Fibroblast of lung (primary cell): Measurements from ENCODE around the gene ISOC2. TPM values are rescaled to one million over a fixed set of nuclear protein-coding genes. Genes with fewer than 3 reads are reported as not detected.

Experiments used
- DNase-seq, 2 donors: peaks; one replicate each; pipeline versions ENCODE4 v3.0.0 to v3.0.0-alpha.2; 2010; ENCODE audit warnings: low read depth in 2 of 2
- H2AFZ ChIP-seq: 2 replicates; pipeline ENCODE4 v1.5.1; 2012; ENCODE audit warnings: low read length, control low read depth, inconsistent platforms
- H3K27ac ChIP-seq: 2 replicates; pipeline ENCODE4 v1.5.1; 2011; ENCODE audit warnings: low read length, control low read depth; ENCODE audit not compliant: insufficient read depth
- H3K27me3 ChIP-seq: 2 replicates; pipeline ENCODE4 v1.5.1; 2011; ENCODE audit warnings: mild to moderate bottlenecking, low read length; ENCODE audit not compliant: control insufficient read depth, insufficient read depth
- H3K36me3 ChIP-seq: 2 replicates; pipeline ENCODE4 v1.5.1; 2011; ENCODE audit warnings: low read length; ENCODE audit not compliant: control insufficient read depth, insufficient read depth
- H3K4me1 ChIP-seq: 2 replicates; pipeline ENCODE4 v1.5.1; 2011; ENCODE audit warnings: low read length; ENCODE audit not compliant: control insufficient read depth, insufficient read depth; ENCODE audit errors: extremely low read depth
- H3K4me2 ChIP-seq: 2 replicates; pipeline ENCODE4 v1.5.1; 2011; ENCODE audit warnings: low read length, control low read depth; ENCODE audit not compliant: insufficient read depth; ENCODE audit errors: extremely low read depth
- H3K4me3 ChIP-seq, 4 experiments: fragments of 200-600 bp in 1 of 4; sonication (generic) in 1 of 4; replicated peaks in 1 of 4; 2 replicates each; pipeline ENCODE4 v1.5.1; 2011 to 2016; ENCODE audit warnings: low read length in 4 of 4, low read depth in 3 of 4, mild to moderate bottlenecking in 3 of 4, control low read depth in 2 of 4, inconsistent platforms in 1 of 4, mixed read lengths in 1 of 4; ENCODE audit not compliant: insufficient read depth in 1 of 4; ENCODE audit errors: control extremely low read depth in 1 of 4
- H3K79me2 ChIP-seq: 2 replicates; pipeline ENCODE4 v1.5.1; 2012; ENCODE audit warnings: mild to moderate bottlenecking, low read length, inconsistent platforms; ENCODE audit not compliant: control insufficient read depth, insufficient read depth
- H3K9ac ChIP-seq: 2 replicates; pipeline ENCODE4 v1.5.1; 2011; ENCODE audit warnings: mild to moderate bottlenecking, low read length, control low read depth; ENCODE audit not compliant: insufficient read depth
- H3K9me3 ChIP-seq: 2 replicates; pipeline ENCODE4 v1.5.1; 2012; ENCODE audit warnings: low read depth, low read length; ENCODE audit not compliant: control insufficient read depth, insufficient read depth
- H4K20me1 ChIP-seq: 2 replicates; pipeline ENCODE4 v1.5.1; 2011; ENCODE audit warnings: low read length; ENCODE audit not compliant: control insufficient read depth, insufficient read depth; ENCODE audit errors: extremely low read depth
- CTCF ChIP-seq, 2 donors: IDR thresholded peaks in 1 of 2; conservative IDR thresholded peaks in 1 of 2; 1 replicate in 1 of 2; 2 replicates in 1 of 2; pipeline ENCODE4 v1.5.1; 2011 to 2012; ENCODE audit warnings: low read length in 2 of 2, control low read depth in 1 of 2, inconsistent platforms in 1 of 2, low read depth in 1 of 2, mild to moderate bottlenecking in 1 of 2
- EZH2 ChIP-seq: IDR thresholded peaks from 2 replicates; pipeline ENCODE4 v1.5.1; 2012; ENCODE audit warnings: low read length, control low read depth, mild to moderate bottlenecking; ENCODE audit errors: missing control alignments
- polyA plus RNA-seq, 2 donors: library from polyadenylated mRNA; depleted of rRNA in 1 of 2; stranded (reverse) in 1 of 2; unstranded in 1 of 2; fragments of >200 nt; gene quantifications; 2 replicates each; pipeline ENCODE4 v1.2.1, GENCODE V29; 2011 to 2012; ENCODE audit warnings: missing spikeins in 1 of 2
- total RNA-seq: library from RNA; depleted of rRNA; stranded (reverse); fragments of >200 nt; gene quantifications from 2 replicates; pipeline ENCODE4 v1.2.1, GENCODE V29; 2014

The ISOC2 gene
- total and polyA plus RNA-seq, 2 donors (not counting 1 experiment from before 2014, with no cell fraction given) = 24.8 to 35.5 TPM

- peaks cover 22% of the 10 kb centered on the region for H3K4me1 ChIP-seq
- peaks cover 28% of the 10 kb centered on the region for H3K79me2 ChIP-seq
- H3K36me3 ChIP-seq = peaks cover 13% of the 10 kb centered on the region
- H2AFZ ChIP-seq = no peak overlapping the region
- no peaks in the 10 kb centered on the region for H4K20me1 ChIP-seq
- no peak overlapping the region for H3K4me3 ChIP-seq
- no peak overlapping the region for H3K9ac ChIP-seq
- TF ChIP-seq CTCF (conservative IDR thresholded peaks at IDR 0.05 in 1 of 2, IDR thresholded peaks at IDR 0.05 in 1 of 2; ENCODE audit: low read depth in 1 of 2, low read length in 2 of 2) (no peak), EZH2 (no peak)
- no peaks in the 10 kb centered on the region for H3K9me3 ChIP-seq
- H3K27ac ChIP-seq = no peak overlapping the region
- no peak for DNase-seq
- H3K4me2 ChIP-seq = no peak overlapping the region
- H3K27me3 ChIP-seq = no peaks in the 10 kb centered on the region
Observed at GRCh38 chr19:55482156-55482961, 20.9 kb upstream of the ISOC2 start.

GRCh38 chr19:55481794-55482155 lies 20.3 kb upstream of the ISOC2 start:
- Histone ChIP-seq H3K27me3 (no peaks in the 10 kb centered on the region), H3K36me3 (peaks cover 13% of the 10 kb centered on the region), H3K4me2 (no peak overlapping the region), H3K9me3 (no peaks in the 10 kb centered on the region), H3K4me1 (peaks cover 16% of the 10 kb centered on the region), H3K79me2 (peaks cover 28% of the 10 kb centered on the region), H4K20me1 (no peaks in the 10 kb centered on the region), H3K27ac (no peak overlapping the region), H3K4me3 (no peak overlapping the region), H3K9ac (no peak overlapping the region), H2AFZ (no peak overlapping the region)
- TF ChIP-seq CTCF (conservative IDR thresholded peaks at IDR 0.05 in 1 of 2, IDR thresholded peaks at IDR 0.05 in 1 of 2; ENCODE audit: low read depth in 1 of 2, low read length in 2 of 2) (no peak), EZH2 (no peak)
- DNase-seq = no peak

DNA sequence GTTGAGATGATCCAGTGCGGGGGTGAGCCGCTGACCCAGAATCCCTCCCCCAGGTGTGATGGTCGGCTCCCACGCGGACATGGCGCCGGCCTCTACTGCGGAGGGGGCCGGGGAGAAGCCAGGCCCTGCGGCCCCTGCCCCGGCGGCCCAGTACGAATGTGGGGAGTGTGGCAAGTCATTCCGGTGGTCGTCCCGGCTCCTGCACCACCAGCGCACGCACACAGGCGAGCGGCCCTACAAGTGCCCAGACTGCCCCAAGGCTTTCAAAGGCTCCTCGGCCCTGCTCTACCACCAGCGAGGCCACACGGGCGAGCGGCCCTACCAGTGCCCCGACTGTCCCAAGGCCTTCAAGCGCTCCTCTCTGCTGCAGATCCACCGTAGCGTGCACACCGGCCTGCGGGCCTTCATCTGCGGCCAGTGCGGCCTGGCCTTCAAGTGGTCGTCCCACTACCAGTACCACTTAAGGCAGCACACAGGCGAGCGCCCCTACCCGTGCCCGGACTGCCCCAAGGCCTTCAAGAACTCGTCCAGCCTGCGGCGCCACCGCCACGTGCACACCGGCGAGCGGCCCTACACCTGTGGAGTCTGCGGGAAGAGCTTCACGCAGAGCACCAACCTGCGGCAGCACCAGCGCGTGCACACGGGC lies 19.8 kb upstream of the ISOC2 start:
- no peak for TF ChIP-seq CTCF (conservative IDR thresholded peaks at IDR 0.05 in 1 of 2, IDR thresholded peaks at IDR 0.05 in 1 of 2; ENCODE audit: low read depth in 1 of 2, low read length in 2 of 2)
- TF ChIP-seq EZH2 = no peak
- H4K20me1 ChIP-seq = no peaks in the 10 kb centered on the region

More for the DNA sequence above, 19.8 kb upstream of the ISOC2 start:
- Histone ChIP-seq H3K27me3 (no peaks in the 10 kb centered on the region), H3K4me1 (peaks cover 16% of the 10 kb centered on the region), H3K79me2 (peaks cover 28% of the 10 kb centered on the region), H3K9me3 (no peaks in the 10 kb centered on the region), H3K36me3 (peaks cover 13% of the 10 kb centered on the region), H3K27ac (no peak overlapping the region), H3K4me3 (no peak overlapping the region), H3K9ac (no peak overlapping the region), H2AFZ (no peak overlapping the region), H3K4me2 (no peak overlapping the region)
- DNase-seq = no peak
